Endothelial cell of umbilical vein (primary cell): ENCODE data around the gene VPS52. TPM values are rescaled to one million over a fixed set of nuclear protein-coding genes. Genes with fewer than 3 reads are reported as not detected.

Experiments
- BruUV-seq: library from RNA; stranded (reverse); fragments of 400-500 nt; replicated peaks from 2 replicates; lab custom pipeline; 2021; lab: Mats Ljungman, UMichigan
- CTCF ChIA-PET: fragments of 300-600, 350-600 bp; sonication (Branson Sonifier 250); formaldehyde crosslinking; loops from one replicate; lab custom pipeline; 2021; ENCODE audit warnings: antibody characterized with exemption, inconsistent platforms; lab: Charles Lee
- POLR2A ChIA-PET: fragments of 300-600, 350-600 bp; sonication (Branson Sonifier 250); formaldehyde crosslinking; loops from one replicate; lab custom pipeline; 2021; ENCODE audit warnings: antibody characterized with exemption, inconsistent platforms; lab: Charles Lee
- DNase-seq: peaks from one replicate; pipeline ENCODE4 v3.0.0-alpha.2; 2011; ENCODE audit warnings: low read depth, low spot score
- FAIRE-seq: peaks from 2 replicates; lab custom pipeline; 2011; peaks lifted over from hg19 to GRCh38; lab: Jason Lieb, UNC
- H2AFZ ChIP-seq: 2 replicates; pipeline ENCODE4 v1.6.0; 2012; ENCODE audit warnings: low read depth, low read length, control low read depth, inconsistent platforms
- H3K27ac ChIP-seq: 2 replicates; pipeline ENCODE4 v1.5.1; 2011; ENCODE audit warnings: low read depth, mild to moderate bottlenecking, control low read depth, low read length, moderate library complexity; ENCODE audit not compliant: insufficient read depth
- H3K27me3 ChIP-seq, 2 experiments: 2 replicates each; pipeline versions ENCODE4 v1.6.0 to v1.6.1; 2011; ENCODE audit warnings: low read length in 2 of 2, mixed read lengths in 1 of 2; ENCODE audit not compliant: control insufficient read depth in 2 of 2, insufficient read depth in 2 of 2
- H3K36me3 ChIP-seq, 2 experiments: 2 replicates in 1 of 2; 3 replicates in 1 of 2; pipeline ENCODE4 v1.5.1; 2011; ENCODE audit warnings: low read length in 2 of 2, mild to moderate bottlenecking in 1 of 2, moderate library complexity in 1 of 2; ENCODE audit not compliant: control insufficient read depth in 2 of 2, insufficient read depth in 2 of 2; ENCODE audit errors: extremely low read depth in 1 of 2
- H3K4me1 ChIP-seq: 3 replicates; pipeline ENCODE4 v1.5.1; 2011; ENCODE audit warnings: mild to moderate bottlenecking, low read length; ENCODE audit not compliant: control insufficient read depth, insufficient read depth; ENCODE audit errors: extremely low read depth
- H3K4me2 ChIP-seq: 2 replicates; pipeline ENCODE4 v1.6.1; 2011; ENCODE audit warnings: low read length, control low read depth, mixed read lengths; ENCODE audit not compliant: insufficient read depth
- H3K4me3 ChIP-seq, 3 experiments: fragments of 200-600 bp in 1 of 3; sonication (generic), shearing (Covaris generic) in 1 of 3; replicated peaks in 1 of 3; 2 replicates each; pipeline ENCODE4 v1.5.1; 2011 to 2016; ENCODE audit warnings: control low read depth in 3 of 3, low read length in 3 of 3, mild to moderate bottlenecking in 2 of 3, inconsistent platforms in 1 of 3, low read depth in 1 of 3, moderate library complexity in 1 of 3; ENCODE audit not compliant: insufficient read depth in 1 of 3
- H3K79me2 ChIP-seq: 2 replicates; pipeline ENCODE4 v1.6.0; 2012; ENCODE audit warnings: low read length, inconsistent platforms; ENCODE audit not compliant: control insufficient read depth, insufficient read depth
- H3K9ac ChIP-seq: replicated peaks from 2 replicates; pipeline ENCODE3; 2011; ENCODE audit warnings: low read length, control low read depth; ENCODE audit not compliant: insufficient read depth; ENCODE audit errors: extremely low read depth
- H3K9me1 ChIP-seq: replicated peaks from 3 replicates; pipeline ENCODE4 v1.6.0; 2011; ENCODE audit warnings: mild to moderate bottlenecking, low read length; ENCODE audit not compliant: control insufficient read depth, insufficient read depth; ENCODE audit errors: extremely low read depth
- H3K9me3 ChIP-seq: replicated peaks from 2 replicates; pipeline ENCODE4 v1.5.1; 2012; ENCODE audit warnings: low read length, inconsistent platforms; ENCODE audit not compliant: control insufficient read depth, insufficient read depth
- H4K20me1 ChIP-seq: replicated peaks from 2 replicates; pipeline ENCODE3; 2011; ENCODE audit warnings: mild to moderate bottlenecking, low read length; ENCODE audit not compliant: control insufficient read depth, insufficient read depth; ENCODE audit errors: extremely low read depth
- JUN ChIP-seq: IDR thresholded peaks from 2 replicates; pipeline ENCODE4 v1.6.1; 2011; ENCODE audit warnings: borderline replicate concordance, low read depth; ENCODE audit not compliant: insufficient read length, insufficient read depth
- MYC ChIP-seq: IDR thresholded peaks from one replicate; pipeline ENCODE4 v1.6.1; 2011; ENCODE audit warnings: mild to moderate bottlenecking, low read depth, low read length
- dilution Hi-C: fragments of 300-500 bp; cut with MboI; formaldehyde crosslinking; loops from one replicate; pipeline ENCODE4 v1.15.0; 2019; ENCODE audit warnings: low sequenced_read_pairs; ENCODE audit not compliant: extremely low pct_ligation_motif_present
- intact Hi-C: fragments of 100-400 bp; cut with micrococcal nuclease; formaldehyde crosslinking; loops from one replicate; pipeline ENCODE4 v1.10.0; 2022
- polyA plus RNA-seq, 4 experiments: library from polyadenylated mRNA; depleted of rRNA in 3 of 4; stranded (reverse) in 3 of 4; unstranded in 1 of 4; fragments of >200 nt; gene quantifications; 2 replicates each; pipeline versions ENCODE4 v1.2.1 to v1.2.3, GENCODE V29; 2011 to 2012; ENCODE audit warnings: missing spikeins in 1 of 4
- total RNA-seq: library from RNA; stranded (reverse); gene quantifications from 2 replicates; pipeline ENCODE4 v1.2.3, GENCODE V29; 2021
- TF ChIP-seq, protein P1 (sequence below), 2 donors: IDR thresholded peaks; 1 replicate in 1 of 2; 2 replicates in 1 of 2; pipeline ENCODE4 v1.5.1; 2011; ENCODE audit warnings: low read length in 2 of 2, mild to moderate bottlenecking in 2 of 2, moderate library complexity in 2 of 2, control low read depth in 1 of 2, inconsistent platforms in 1 of 2, low read depth in 1 of 2; ENCODE audit not compliant: insufficient read depth in 1 of 2; ENCODE audit errors: extremely low read depth in 1 of 2

VPS52 gene
- total and polyA plus RNA-seq, 2 donors (not counting 3 experiments of a cell fraction or from before 2014, with no cell fraction given): 49.2 to 112 TPM

GRCh38 chr6:33206864-33207551 lies 64.7 kb downstream of the VPS52 start:
- Histone ChIP-seq H3K36me3 (peaks cover 13 to 15% of the 10 kb centered on the region in 2 experiments), H3K9me1 (no peaks in the 10 kb centered on the region), H3K79me2 (peaks cover 13% of the 10 kb centered on the region), H3K4me3 (peak overlapping the region in 2 of 3 experiments; percentile 83 to 85), H3K9ac (peak overlapping the region; percentile 97), H3K4me1 (peaks cover 25% of the 10 kb centered on the region), H3K9me3 (no peaks in the 10 kb centered on the region), H3K4me2 (peak overlapping the region; percentile 93), H3K27ac (peak overlapping the region; percentile 95), H2AFZ (peak overlapping the region; percentile 79), H4K20me1 (no peaks in the 10 kb centered on the region), H3K27me3 (no peaks in the 10 kb centered on the region)
- intact Hi-C loops: no loop called here
- dilution Hi-C loops: no loop called here
- no peak for FAIRE-seq
- no TSS peak for BruUV-seq
- peak; percentile 74 for DNase-seq
- POLR2A ChIA-PET: no interaction called here
- TF ChIP-seq MYC: no peak
- TF ChIP-seq, protein P1, sequence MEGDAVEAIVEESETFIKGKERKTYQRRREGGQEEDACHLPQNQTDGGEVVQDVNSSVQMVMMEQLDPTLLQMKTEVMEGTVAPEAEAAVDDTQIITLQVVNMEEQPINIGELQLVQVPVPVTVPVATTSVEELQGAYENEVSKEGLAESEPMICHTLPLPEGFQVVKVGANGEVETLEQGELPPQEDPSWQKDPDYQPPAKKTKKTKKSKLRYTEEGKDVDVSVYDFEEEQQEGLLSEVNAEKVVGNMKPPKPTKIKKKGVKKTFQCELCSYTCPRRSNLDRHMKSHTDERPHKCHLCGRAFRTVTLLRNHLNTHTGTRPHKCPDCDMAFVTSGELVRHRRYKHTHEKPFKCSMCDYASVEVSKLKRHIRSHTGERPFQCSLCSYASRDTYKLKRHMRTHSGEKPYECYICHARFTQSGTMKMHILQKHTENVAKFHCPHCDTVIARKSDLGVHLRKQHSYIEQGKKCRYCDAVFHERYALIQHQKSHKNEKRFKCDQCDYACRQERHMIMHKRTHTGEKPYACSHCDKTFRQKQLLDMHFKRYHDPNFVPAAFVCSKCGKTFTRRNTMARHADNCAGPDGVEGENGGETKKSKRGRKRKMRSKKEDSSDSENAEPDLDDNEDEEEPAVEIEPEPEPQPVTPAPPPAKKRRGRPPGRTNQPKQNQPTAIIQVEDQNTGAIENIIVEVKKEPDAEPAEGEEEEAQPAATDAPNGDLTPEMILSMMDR (IDR thresholded peaks at IDR 0.05; ENCODE audit: extremely low read depth in 1 of 2, insufficient read depth in 1 of 2, low read depth in 1 of 2, low read length in 2 of 2): no peak
- peak; percentile 40 for TF ChIP-seq JUN
- CTCF ChIA-PET: interaction anchor here (1.9 to 2.7 kb wide), 2 partner anchors 9 to 41 kb away, joined by 9 to 29 read pairs; no protein-coding TSS in a partner anchor
